Peyer's patch (tissue), 4 donors: ENCODE results near the gene TPM1. TPM values are rescaled to one million over a fixed set of nuclear protein-coding genes. Genes with fewer than 3 reads are reported as not detected.

ENCODE experiments used
- DNase-seq, 3 donors: peaks; one replicate each; pipeline ENCODE4 v3.0.0-alpha.2; 2017 to 2019
- H3K27ac ChIP-seq, 4 donors: fragments of 200-600 bp; sonication (generic); one replicate each; pipeline ENCODE4 v1.5.1; 2016 to 2019
- H3K27me3 ChIP-seq, 2 donors: fragments of 200-600 bp; sonication (generic); one replicate each; pipeline ENCODE4 v1.5.1; 2019
- H3K36me3 ChIP-seq, 3 donors: fragments of 200-600 bp; sonication (generic); one replicate each; pipeline ENCODE4 v1.5.1; 2016 to 2019
- H3K4me1 ChIP-seq, 4 donors: fragments of 200-600 bp; sonication (generic); one replicate each; pipeline ENCODE4 v1.5.1; 2016 to 2019
- H3K4me3 ChIP-seq, 4 donors: fragments of 200-600 bp; sonication (generic); 1 replicate in 3 of 4; 2 replicates in 1 of 4; pipeline ENCODE4 v1.5.1; 2016 to 2019; ENCODE audit warnings: mild to moderate bottlenecking in 1 of 4
- H3K9me3 ChIP-seq, 4 donors: fragments of 200-600 bp; sonication (generic); one replicate each; pipeline ENCODE4 v1.5.1; 2016 to 2019; ENCODE audit warnings: mild to moderate bottlenecking in 1 of 4
- POLR2A ChIP-seq, 2 donors: fragments of 450-650 bp; IDR thresholded peaks; one replicate each; pipeline ENCODE4 v1.5.1; 2017; ENCODE audit warnings: antibody characterized with exemption in 2 of 2, mild to moderate bottlenecking in 2 of 2, moderate library complexity in 2 of 2
- total RNA-seq, 4 donors: library from RNA; depleted of rRNA; stranded (reverse); fragments of >200 nt; gene quantifications; one replicate each; pipeline ENCODE4 v1.1.0, GENCODE V29; 2016
- TF ChIP-seq, protein P1 (sequence below), 6 experiments: fragments of 450-650 bp in 4 of 6; fragments of 200-600 bp in 2 of 6; sonication (generic) in 1 of 6; IDR thresholded peaks; one replicate each; pipeline ENCODE4 v1.5.1; 2017 to 2019; ENCODE audit warnings: antibody characterized with exemption in 6 of 6, mild to moderate bottlenecking in 3 of 6, moderate library complexity in 1 of 6

Gene TPM1
- total RNA-seq, 4 donors from 2014 or later = 555 to 997 (median 617) TPM

DNA sequence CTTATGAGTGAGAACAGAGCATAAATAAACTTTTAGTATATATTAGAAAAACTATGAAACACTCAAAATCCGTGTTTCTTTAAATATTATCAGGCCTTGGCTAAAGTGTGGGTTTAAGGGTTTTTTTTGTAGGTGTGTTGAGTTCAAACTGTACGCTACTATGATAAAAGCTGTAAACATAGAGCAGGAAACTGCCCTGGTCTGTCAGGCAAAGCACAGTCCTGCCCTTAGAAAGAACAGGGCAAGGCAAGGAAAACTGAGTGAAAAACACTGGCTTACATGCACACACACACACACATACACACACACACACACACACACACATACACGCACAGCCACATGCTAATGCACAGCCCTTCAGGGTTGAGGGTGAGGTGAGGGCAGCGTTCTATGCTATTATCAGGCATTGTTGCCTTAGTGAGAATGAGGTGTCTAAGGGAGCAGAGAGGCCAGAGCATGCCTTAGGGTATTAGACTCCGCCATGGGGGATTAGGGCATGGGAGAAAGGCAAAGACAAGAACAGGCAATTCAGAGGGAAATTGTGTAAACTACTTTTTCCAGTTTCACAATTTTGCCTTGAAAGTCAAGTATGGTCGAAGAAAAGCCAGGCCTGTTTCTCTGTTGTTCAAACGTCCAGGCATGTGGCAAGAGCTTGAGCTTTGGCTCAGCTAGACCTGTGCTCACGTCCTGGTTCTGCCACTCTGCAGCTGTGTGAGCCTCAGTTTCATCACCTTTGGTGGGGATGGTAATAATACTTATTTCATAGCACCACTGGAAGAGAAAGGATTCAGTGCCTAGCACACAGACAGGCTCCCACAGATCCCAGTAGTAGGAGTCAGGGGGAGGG lies 36.3 kb upstream of the TPM1 start:
- Histone ChIP-seq H3K4me3 (no peak overlapping the region), H3K36me3 (no peaks in the 10 kb centered on the region), H3K4me1 (no peaks in the 10 kb centered on the region), H3K9me3 (no peaks in the 10 kb centered on the region), H3K27me3 (no peaks in the 10 kb centered on the region), H3K27ac (no peak overlapping the region)
- no peak for TF ChIP-seq POLR2A (IDR thresholded peaks at IDR 0.05)
- TF ChIP-seq, protein P1, sequence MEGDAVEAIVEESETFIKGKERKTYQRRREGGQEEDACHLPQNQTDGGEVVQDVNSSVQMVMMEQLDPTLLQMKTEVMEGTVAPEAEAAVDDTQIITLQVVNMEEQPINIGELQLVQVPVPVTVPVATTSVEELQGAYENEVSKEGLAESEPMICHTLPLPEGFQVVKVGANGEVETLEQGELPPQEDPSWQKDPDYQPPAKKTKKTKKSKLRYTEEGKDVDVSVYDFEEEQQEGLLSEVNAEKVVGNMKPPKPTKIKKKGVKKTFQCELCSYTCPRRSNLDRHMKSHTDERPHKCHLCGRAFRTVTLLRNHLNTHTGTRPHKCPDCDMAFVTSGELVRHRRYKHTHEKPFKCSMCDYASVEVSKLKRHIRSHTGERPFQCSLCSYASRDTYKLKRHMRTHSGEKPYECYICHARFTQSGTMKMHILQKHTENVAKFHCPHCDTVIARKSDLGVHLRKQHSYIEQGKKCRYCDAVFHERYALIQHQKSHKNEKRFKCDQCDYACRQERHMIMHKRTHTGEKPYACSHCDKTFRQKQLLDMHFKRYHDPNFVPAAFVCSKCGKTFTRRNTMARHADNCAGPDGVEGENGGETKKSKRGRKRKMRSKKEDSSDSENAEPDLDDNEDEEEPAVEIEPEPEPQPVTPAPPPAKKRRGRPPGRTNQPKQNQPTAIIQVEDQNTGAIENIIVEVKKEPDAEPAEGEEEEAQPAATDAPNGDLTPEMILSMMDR (IDR thresholded peaks at IDR 0.05) = no peak
- no peak for DNase-seq

DNA sequence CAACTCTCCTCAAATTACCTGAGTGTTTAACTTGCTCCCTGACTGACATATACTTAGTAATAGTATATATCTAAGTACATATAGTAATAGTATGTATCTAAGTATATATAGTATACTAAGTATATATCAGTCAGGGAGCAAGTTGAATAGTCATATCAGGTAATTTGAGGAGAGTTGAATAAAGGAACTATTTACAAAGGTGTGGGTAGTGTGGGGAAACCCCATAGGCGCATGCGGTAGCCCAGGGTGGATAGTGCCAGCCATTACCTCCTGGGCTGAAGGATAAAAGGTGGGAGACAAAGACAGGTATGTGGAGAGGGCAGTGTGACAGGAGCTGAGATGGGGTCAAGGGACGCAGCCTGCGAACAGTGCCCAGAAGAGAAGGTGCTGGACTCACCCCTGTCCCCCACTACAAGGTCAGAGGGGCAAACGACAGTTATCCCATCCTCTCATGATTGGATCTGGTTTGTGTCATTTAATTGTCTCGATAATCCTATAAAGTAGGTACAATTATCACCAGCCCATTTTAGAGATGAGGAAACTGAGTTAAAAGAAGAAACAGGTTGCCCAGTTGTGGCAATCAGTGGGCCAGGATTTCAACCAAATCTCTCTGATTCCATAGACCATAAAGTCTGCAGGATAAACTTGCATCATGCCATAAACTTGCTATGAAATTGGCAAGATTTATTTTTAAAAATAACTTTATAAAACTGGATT lies 34.1 kb upstream of the TPM1 start:
- DNase-seq = no peak
- H3K4me3 ChIP-seq = no peak overlapping the region
- no peak overlapping the region for H3K27ac ChIP-seq
- H3K36me3 ChIP-seq = no peaks in the 10 kb centered on the region
- no peak for TF ChIP-seq POLR2A (IDR thresholded peaks at IDR 0.05)
- TF ChIP-seq, protein P1 (IDR thresholded peaks at IDR 0.05) = no peak
- no peaks in the 10 kb centered on the region for H3K9me3 ChIP-seq
- no peaks in the 10 kb centered on the region for H3K27me3 ChIP-seq
- no peaks in the 10 kb centered on the region for H3K4me1 ChIP-seq

DNA sequence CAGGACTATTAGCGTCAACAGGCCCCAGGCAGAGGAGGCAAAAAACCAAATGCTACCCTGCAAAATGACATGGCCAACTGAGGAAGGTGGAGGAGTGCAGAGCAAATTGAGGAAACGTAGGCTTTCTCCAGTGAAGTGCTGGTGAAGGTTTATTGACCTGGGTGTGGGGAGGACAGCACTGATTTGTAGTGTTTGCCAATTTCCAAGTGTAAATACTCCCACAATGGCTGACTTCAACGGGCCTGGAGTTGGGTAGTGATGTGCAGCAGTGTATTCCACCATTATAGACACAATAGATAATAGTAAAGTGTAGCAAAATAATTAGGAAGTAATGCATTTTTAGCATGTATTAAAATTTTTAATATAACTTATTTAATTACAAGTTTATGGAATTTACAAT lies 32.2 kb upstream of the TPM1 start:
- Histone ChIP-seq H3K27ac (no peak overlapping the region), H3K27me3 (no peaks in the 10 kb centered on the region), H3K4me1 (no peaks in the 10 kb centered on the region), H3K4me3 (no peak overlapping the region), H3K36me3 (no peaks in the 10 kb centered on the region), H3K9me3 (no peaks in the 10 kb centered on the region)
- no peak for TF ChIP-seq POLR2A (IDR thresholded peaks at IDR 0.05)
- TF ChIP-seq, protein P1 (IDR thresholded peaks at IDR 0.05) = no peak
- DNase-seq = no peak

DNA sequence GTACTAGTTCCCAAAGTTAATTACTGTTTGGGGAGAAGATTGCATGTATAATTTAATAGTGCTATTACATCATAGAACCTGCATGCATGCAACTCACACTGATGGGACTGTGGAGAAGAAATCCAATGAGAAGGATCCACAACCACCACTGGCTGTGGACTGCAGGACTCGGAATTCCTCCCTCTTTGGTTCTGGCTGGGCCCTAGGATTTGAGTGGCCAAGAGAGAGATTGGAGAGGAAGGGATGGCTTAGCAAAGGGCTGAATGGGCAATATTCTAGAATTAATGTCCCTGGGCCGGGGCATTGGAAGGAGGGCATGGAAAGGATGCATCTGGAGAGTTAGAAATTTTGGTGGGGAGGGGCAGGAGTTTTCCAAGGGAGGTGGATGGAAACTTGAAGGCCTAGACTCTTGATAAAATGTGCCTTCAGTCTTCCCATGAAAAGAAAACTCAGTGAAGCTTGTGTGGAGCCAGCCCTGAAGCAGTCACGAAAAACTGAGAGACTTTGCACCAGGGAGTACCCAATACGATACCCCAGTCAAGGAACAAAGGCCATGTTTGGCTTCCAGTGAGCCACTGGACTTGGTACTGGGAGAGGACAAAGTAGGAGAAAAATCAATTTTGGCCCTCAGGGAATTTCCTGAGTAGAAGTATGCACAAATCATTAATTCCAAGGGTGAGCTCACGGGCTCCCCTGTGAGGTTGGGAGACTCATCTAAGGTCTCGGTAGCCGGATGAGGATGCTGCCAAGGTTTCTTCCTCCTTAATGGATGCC lies 31.4 kb upstream of the TPM1 start:
- Histone ChIP-seq H3K4me1 (no peaks in the 10 kb centered on the region), H3K4me3 (no peak overlapping the region), H3K27ac (no peak overlapping the region), H3K9me3 (no peaks in the 10 kb centered on the region), H3K36me3 (no peaks in the 10 kb centered on the region), H3K27me3 (no peaks in the 10 kb centered on the region)
- DNase-seq = no peak
- TF ChIP-seq POLR2A (IDR thresholded peaks at IDR 0.05) = no peak
- TF ChIP-seq, protein P1 (IDR thresholded peaks at IDR 0.05) = no peak

DNA sequence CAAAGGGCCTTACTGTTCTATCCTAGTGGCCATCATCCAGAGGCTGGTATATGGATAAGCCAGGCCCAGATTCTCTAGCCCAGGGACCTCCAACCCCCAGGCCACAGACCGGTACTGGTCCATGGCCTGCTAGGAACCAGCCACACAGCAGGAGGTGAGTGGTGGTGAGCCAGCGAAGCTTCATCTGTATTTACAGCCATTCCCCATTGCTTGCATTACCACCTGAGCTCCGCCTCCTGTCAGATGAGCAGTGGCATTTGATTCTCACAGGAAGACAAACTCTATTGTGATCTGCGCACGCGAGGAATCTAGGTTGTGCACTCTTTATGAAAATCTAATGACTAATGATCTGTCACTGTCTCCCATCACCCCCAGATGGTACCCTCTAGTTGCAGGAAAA lies 30.1 kb upstream of the TPM1 start:
- Histone ChIP-seq H3K4me1 (no peaks in the 10 kb centered on the region), H3K27me3 (no peaks in the 10 kb centered on the region), H3K9me3 (no peaks in the 10 kb centered on the region), H3K27ac (no peak overlapping the region), H3K36me3 (no peaks in the 10 kb centered on the region), H3K4me3 (no peak overlapping the region)
- no peak for TF ChIP-seq POLR2A (IDR thresholded peaks at IDR 0.05)
- TF ChIP-seq, protein P1 (IDR thresholded peaks at IDR 0.05) = no peak
- DNase-seq = no peak
